Colonic mucosa (tissue), 4 donors: ENCODE measurements around the gene APOLD1. TPM values are rescaled to one million over a fixed set of nuclear protein-coding genes. Genes with fewer than 3 reads are reported as not detected.

ENCODE experiments used
- DNase-seq: peaks from one replicate; pipeline ENCODE4 v3.0.0-alpha.2; 2020
- H3K27ac ChIP-seq: fragments of 200-600 bp; one replicate; pipeline ENCODE4 v1.8.0; 2021
- H3K27me3 ChIP-seq: fragments of 200-600 bp; one replicate; pipeline ENCODE4 v1.8.0; 2021
- H3K36me3 ChIP-seq: fragments of 200-600 bp; one replicate; pipeline ENCODE4 v1.8.0; 2021
- H3K4me1 ChIP-seq: fragments of 200-600 bp; one replicate; pipeline ENCODE4 v1.8.0; 2021; ENCODE audit warnings: mild to moderate bottlenecking
- H3K4me3 ChIP-seq: fragments of 200-600 bp; one replicate; pipeline ENCODE4 v1.8.0; 2021
- H3K9ac ChIP-seq, 2 donors: one replicate each; pipeline ENCODE4 v1.7.0; 2013; ENCODE audit warnings: control low read depth in 2 of 2, low read depth in 2 of 2, low read length in 2 of 2
- H3K9me3 ChIP-seq: fragments of 200-600 bp; one replicate; pipeline ENCODE4 v1.8.0; 2021
- intact Hi-C: fragments of 100-400 bp; cut with DNase I; formaldehyde crosslinking; loops from one replicate; pipeline ENCODE4 v1.14.1; 2022
- total RNA-seq, 2 donors: library from RNA; stranded (reverse); fragmentation: NEBNext Ultra II Directional in 1 of 2; extraction: Animal tissue kit (Norgen Biotek cat#: 25700) in 1 of 2; gene quantifications; one replicate each; pipeline ENCODE4 v1.2.1, GENCODE V29; 2021
- TF ChIP-seq, protein P1 (sequence below): fragments of 200-600 bp; IDR thresholded peaks from one replicate; pipeline ENCODE4 v1.8.0; 2022; ENCODE audit warnings: antibody characterized with exemption, mild to moderate bottlenecking
- donor health status: healthy.
- donor health status: DM: no; HTN: no; CAD: no.
- donor health status: DM: no; HTN: no; CAD: no.

APOLD1 gene
- total RNA-seq, 2 donors from 2014 or later = 2.6 to 5.4 TPM

DNA sequence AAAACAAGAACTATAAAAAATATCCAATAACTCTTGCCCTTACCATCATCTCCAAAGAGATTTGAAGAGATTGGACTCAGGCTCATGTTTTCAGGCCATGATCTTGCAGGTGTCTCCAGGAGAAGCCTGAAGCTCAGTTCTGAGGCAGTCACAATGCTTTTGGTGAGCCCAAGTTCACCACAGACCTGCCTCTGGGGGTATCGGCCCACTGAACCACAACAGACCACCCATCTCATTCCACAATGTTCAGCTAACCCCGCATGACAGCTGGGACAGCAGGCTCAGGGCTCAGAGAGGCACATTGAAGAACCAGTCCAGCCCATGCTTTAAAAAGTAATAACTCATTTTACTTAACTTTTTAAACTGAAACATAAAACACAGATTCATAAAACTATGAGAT, 28.3 kb upstream of the APOLD1 start:
- Histone ChIP-seq H3K9ac (no peak overlapping the region), H3K9me3 (no peaks in the 10 kb centered on the region), H3K4me1 (no peaks in the 10 kb centered on the region), H3K4me3 (no peak overlapping the region), H3K27ac (no peak overlapping the region), H3K36me3 (no peaks in the 10 kb centered on the region), H3K27me3 (no peaks in the 10 kb centered on the region)
- intact Hi-C loops = no loop called here
- TF ChIP-seq, protein P1, sequence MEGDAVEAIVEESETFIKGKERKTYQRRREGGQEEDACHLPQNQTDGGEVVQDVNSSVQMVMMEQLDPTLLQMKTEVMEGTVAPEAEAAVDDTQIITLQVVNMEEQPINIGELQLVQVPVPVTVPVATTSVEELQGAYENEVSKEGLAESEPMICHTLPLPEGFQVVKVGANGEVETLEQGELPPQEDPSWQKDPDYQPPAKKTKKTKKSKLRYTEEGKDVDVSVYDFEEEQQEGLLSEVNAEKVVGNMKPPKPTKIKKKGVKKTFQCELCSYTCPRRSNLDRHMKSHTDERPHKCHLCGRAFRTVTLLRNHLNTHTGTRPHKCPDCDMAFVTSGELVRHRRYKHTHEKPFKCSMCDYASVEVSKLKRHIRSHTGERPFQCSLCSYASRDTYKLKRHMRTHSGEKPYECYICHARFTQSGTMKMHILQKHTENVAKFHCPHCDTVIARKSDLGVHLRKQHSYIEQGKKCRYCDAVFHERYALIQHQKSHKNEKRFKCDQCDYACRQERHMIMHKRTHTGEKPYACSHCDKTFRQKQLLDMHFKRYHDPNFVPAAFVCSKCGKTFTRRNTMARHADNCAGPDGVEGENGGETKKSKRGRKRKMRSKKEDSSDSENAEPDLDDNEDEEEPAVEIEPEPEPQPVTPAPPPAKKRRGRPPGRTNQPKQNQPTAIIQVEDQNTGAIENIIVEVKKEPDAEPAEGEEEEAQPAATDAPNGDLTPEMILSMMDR = no peak
- no peak for DNase-seq

DNA sequence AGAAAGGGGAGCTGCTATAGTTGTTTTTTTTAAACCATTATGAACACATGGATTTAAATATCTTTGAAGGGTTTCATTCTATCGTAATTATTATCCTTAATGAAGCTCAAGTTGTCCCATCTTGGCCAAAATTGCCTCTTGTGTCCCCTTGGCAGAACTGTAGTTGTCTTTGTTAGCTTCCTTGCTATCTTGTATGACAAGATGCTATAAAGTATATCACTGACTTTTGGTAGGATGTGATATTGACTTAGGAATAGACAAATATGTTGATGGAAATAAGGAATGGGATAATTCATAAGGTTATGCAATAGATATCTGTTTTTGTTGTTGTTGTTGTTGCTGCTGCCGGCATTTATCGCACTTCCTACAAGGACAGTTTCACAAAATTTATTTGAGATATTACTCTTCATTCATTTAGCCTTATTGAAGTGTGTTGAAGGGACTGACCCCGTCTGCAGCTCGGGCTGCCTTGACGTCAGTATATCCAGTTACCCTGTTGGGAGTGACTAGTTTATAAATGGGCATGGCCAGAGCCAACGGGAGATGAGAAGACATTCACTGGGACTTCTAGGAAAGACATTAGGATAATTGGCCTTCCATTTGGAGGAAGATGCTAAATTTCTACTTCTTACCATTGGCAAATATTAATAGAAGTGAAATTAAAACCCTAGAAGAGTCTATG, 26.1 kb upstream of the APOLD1 start:
- H3K9me3 ChIP-seq = no peaks in the 10 kb centered on the region
- H3K4me1 ChIP-seq = no peaks in the 10 kb centered on the region
- H3K9ac ChIP-seq = no peak overlapping the region
- intact Hi-C loops = no loop called here
- DNase-seq = no peak
- H3K27me3 ChIP-seq = no peaks in the 10 kb centered on the region
- TF ChIP-seq, protein P1 = no peak
- H3K4me3 ChIP-seq = no peak overlapping the region
- H3K27ac ChIP-seq = no peak overlapping the region
- no peaks in the 10 kb centered on the region for H3K36me3 ChIP-seq

DNA sequence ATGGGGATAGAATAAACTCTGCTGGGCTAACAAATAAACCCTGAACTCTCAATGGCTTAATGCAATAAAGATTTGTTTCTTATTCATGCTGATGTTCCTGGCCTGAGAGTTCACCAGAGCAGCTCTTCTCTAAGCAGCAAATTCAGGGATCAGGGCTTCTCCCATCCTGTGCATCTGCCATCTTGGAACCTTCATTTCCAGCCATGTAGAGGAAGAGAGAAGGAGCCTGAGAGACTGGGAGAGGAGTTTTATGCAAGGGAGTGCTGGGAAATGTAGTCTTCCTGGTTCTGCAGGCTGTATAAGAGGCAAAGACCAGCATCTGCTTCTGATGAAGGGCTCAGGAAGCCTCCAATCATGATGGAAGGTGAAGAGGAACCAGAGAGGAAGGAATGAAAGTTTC, 20.6 kb upstream of the APOLD1 start:
- intact Hi-C loops = no loop called here
- Histone ChIP-seq H3K4me3 (no peak overlapping the region), H3K9me3 (no peaks in the 10 kb centered on the region), H3K27me3 (no peaks in the 10 kb centered on the region), H3K9ac (no peak overlapping the region), H3K4me1 (no peaks in the 10 kb centered on the region), H3K27ac (no peak overlapping the region), H3K36me3 (no peaks in the 10 kb centered on the region)
- TF ChIP-seq, protein P1 = no peak
- no peak for DNase-seq

DNA sequence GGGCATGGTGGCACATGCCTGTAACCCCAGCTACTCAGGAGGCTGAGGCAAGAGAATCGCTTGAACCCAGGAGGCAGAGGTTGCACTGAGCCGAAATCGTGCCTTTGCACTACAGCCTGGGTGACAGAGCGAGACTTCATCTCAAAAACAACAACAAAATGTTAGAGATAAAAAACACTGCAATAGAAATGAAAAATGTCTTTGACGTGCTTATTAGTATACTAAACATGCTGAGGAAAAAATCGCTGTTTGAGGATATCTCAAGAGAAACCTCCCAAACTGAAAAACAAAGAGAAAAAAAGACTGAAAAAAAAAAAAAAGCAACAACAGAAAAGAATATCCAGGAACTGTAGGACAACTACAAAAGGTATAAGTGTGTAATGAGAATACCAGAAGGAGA, 15.2 kb upstream of the APOLD1 start:
- intact Hi-C loops = no loop called here

DNA sequence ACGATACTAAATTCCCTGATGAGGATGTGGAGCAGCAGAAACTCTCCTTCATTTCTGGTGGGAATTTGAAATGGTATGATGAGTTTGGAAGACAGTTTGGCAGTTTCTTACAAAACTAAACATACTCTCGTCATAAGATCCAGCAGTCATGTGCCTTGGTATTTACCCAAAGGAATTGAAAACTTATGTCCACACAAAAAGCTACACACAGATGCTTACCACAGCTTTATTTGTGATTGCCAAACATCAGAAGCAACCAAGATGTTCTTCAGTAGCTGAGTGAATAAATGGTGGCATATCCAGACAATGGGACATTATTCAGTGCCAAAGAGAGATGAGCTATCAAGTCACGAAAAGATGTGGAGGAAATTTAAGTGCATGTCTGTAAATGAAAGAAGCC, 10.7 kb upstream of the APOLD1 start:
- Histone ChIP-seq H3K9me3 (no peaks in the 10 kb centered on the region), H3K27ac (no peak overlapping the region), H3K36me3 (no peaks in the 10 kb centered on the region), H3K4me1 (peaks cover 4% of the 10 kb centered on the region), H3K27me3 (no peaks in the 10 kb centered on the region), H3K9ac (no peak overlapping the region), H3K4me3 (no peak overlapping the region)
- intact Hi-C loops = no loop called here
- DNase-seq = no peak
- TF ChIP-seq, protein P1 = no peak

More for the DNA sequence above, 15.2 kb upstream of the APOLD1 start:
- no peaks in the 10 kb centered on the region for H3K36me3 ChIP-seq
- no peak for DNase-seq
- no peak overlapping the region for H3K9ac ChIP-seq
- H3K27me3 ChIP-seq = no peaks in the 10 kb centered on the region
- H3K4me3 ChIP-seq = no peak overlapping the region
- TF ChIP-seq, protein P1 = no peak
- H3K27ac ChIP-seq = no peak overlapping the region
- no peaks in the 10 kb centered on the region for H3K4me1 ChIP-seq
- H3K9me3 ChIP-seq = no peaks in the 10 kb centered on the region
